ENCODE data around the gene CRISPLD2. TPM values are rescaled to one million over a fixed set of nuclear protein-coding genes. Genes with fewer than 3 reads are reported as not detected.
A peak's percentile ranks its signal among the peaks of the same experiment; 100 is the strongest.

CRISPLD2 gene
- total RNA-seq, 2 experiments from 2014 or later: 0.47 to 0.99 TPM

DNA sequence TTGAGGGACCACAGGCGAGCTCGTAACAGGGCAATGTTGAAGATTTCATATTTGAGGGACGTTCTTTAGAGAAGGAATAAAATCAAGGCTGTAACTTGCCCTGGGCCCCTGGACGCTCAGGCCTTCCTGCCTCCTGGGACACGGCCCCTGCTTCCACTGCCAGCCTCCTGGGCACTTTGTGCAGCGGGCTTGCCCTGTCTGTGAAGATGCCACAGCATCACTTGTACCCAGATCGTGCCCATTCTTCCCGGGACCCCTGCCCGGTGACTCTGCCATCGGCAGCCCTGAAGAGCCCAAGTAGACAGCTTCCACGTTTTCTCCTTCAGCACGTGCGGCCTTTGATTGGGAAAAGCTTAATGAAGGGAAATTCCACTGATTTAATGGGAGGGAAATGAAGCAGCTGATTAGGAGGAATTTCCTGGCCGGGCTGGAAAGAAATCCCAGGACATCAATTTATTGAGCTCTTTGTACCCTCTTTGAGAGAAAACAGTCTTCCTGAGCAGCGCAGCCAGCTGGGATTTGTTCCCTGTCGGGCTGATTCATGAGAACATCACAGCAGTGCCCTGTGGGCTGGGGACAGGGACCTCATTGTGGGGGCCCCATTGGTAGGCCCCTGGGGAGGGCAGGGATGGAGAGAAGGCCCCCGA is 71.5 kb downstream of the CRISPLD2 start:
- no TSS peak for BruUV-seq (replicated peaks)
- Histone ChIP-seq H3K79me2 (ENCODE audit: insufficient read depth, low read depth, low read length) (no peaks in the 10 kb centered on the region), H2AFZ (ENCODE audit: low read length) (no peak overlapping the region), H3K4me2 (ENCODE audit: low read length) (no peak overlapping the region), H3K9me2 (ENCODE audit: insufficient read depth, low read length) (no peaks in the 10 kb centered on the region), H4K20me1 (ENCODE audit: insufficient read depth, low read length) (no peaks in the 10 kb centered on the region), H3K4me1 (ENCODE audit: insufficient read depth, low read length, poor library complexity, severe bottlenecking) (peaks cover 42% of the 10 kb centered on the region), H3K4me3 (ENCODE audit: low read depth, low read length, poor library complexity, severe bottlenecking) (no peak overlapping the region), H3K36me3 (ENCODE audit: insufficient read depth, low read length) (no peaks in the 10 kb centered on the region), H3K27ac (ENCODE audit: low read depth, low read length, poor library complexity, severe bottlenecking) (no peak overlapping the region), H3K9me3 (ENCODE audit: low read length) (no peaks in the 10 kb centered on the region)
- POLR2A ChIA-PET: no interaction called here
- DNase-seq (ENCODE audit: low spot score): no peak
- CTCF ChIA-PET (ENCODE audit: unreplicated experiment): no interaction called here
- intact Hi-C loops (cut with micrococcal nuclease; ENCODE audit: unreplicated experiment): no loop called here
- TF ChIP-seq CTCF (conservative IDR thresholded peaks at IDR 0.05; ENCODE audit: low read length): no peak
- TF ChIP-seq EZH2phosphoT487 (IDR thresholded peaks at IDR 0.05; ENCODE audit: borderline replicate concordance, low read depth, low read length): no peak

DNA sequence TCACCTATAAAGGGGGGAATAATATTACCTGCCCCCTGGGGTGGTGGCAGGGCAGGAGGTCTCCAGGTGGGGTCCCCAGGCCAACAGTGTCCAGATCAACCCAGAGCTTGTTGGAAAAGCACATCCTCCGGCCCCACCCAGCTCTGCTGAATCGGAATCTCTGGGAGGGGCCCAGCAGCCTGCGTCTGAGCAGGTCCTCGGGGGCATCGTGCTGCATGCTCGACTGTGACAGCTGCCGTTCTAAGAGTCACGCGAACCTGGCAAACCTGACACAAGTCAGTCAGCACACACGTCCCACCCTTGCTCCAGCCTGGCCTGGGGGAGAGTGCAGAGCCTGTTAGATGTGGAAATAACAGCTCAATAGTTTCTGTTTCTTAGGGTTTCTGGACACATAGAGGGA is 72.3 kb downstream of the CRISPLD2 start:
- Histone ChIP-seq H4K20me1 (ENCODE audit: insufficient read depth, low read length) (no peaks in the 10 kb centered on the region), H3K9me3 (ENCODE audit: low read length) (no peaks in the 10 kb centered on the region), H3K36me3 (ENCODE audit: insufficient read depth, low read length) (no peaks in the 10 kb centered on the region), H3K9me2 (ENCODE audit: insufficient read depth, low read length) (no peaks in the 10 kb centered on the region), H3K79me2 (ENCODE audit: insufficient read depth, low read depth, low read length) (no peaks in the 10 kb centered on the region), H3K4me2 (ENCODE audit: low read length) (no peak overlapping the region), H3K4me3 (ENCODE audit: low read depth, low read length, poor library complexity, severe bottlenecking) (no peak overlapping the region), H2AFZ (ENCODE audit: low read length) (no peak overlapping the region), H3K4me1 (ENCODE audit: insufficient read depth, low read length, poor library complexity, severe bottlenecking) (peaks cover 33% of the 10 kb centered on the region), H3K27ac (ENCODE audit: low read depth, low read length, poor library complexity, severe bottlenecking) (no peak overlapping the region)
- no TSS peak for BruUV-seq (replicated peaks)
- ChIA-PET CTCF (ENCODE audit: unreplicated experiment) (no interaction called here), POLR2A (interaction anchor here (0.9 kb wide), 1 partner anchor 17 kb away, joined by 8 read pairs; no protein-coding TSS in a partner anchor)
- TF ChIP-seq CTCF (conservative IDR thresholded peaks at IDR 0.05; ENCODE audit: low read length): no peak
- TF ChIP-seq EZH2phosphoT487 (IDR thresholded peaks at IDR 0.05; ENCODE audit: borderline replicate concordance, low read depth, low read length): no peak
- intact Hi-C loops (cut with micrococcal nuclease; ENCODE audit: unreplicated experiment): no loop called here
- DNase-seq (ENCODE audit: low spot score): no peak

- H3K79me2 ChIP-seq (ENCODE audit: insufficient read depth, low read depth, low read length): no peaks in the 10 kb centered on the region
- DNase-seq (ENCODE audit: low spot score): no peak
- peak overlapping the region; percentile 56; the same call in 1 of the 2 replicates for H2AFZ ChIP-seq (ENCODE audit: low read length)
- no TSS peak for BruUV-seq (replicated peaks)
- H3K9me3 ChIP-seq (ENCODE audit: low read length): no peaks in the 10 kb centered on the region
- no peaks in the 10 kb centered on the region for H3K36me3 ChIP-seq (ENCODE audit: insufficient read depth, low read length)
- POLR2A ChIA-PET: interaction anchor here (0.5 to 1.0 kb wide), 3 partner anchors 20 to 215 kb away, joined by 3 to 5 read pairs (median 3); no protein-coding TSS in a partner anchor
- CTCF ChIA-PET (ENCODE audit: unreplicated experiment): no interaction called here
- no peak for TF ChIP-seq CTCF (conservative IDR thresholded peaks at IDR 0.05; ENCODE audit: low read length)
- peak overlapping the region; percentile 50 for H3K4me2 ChIP-seq (ENCODE audit: low read length)
- intact Hi-C loops (cut with micrococcal nuclease; ENCODE audit: unreplicated experiment): no loop called here
- H3K9me2 ChIP-seq (ENCODE audit: insufficient read depth, low read length): no peaks in the 10 kb centered on the region
- peaks cover 41% of the 10 kb centered on the region for H3K4me1 ChIP-seq (ENCODE audit: insufficient read depth, low read length, poor library complexity, severe bottlenecking)
- H4K20me1 ChIP-seq (ENCODE audit: insufficient read depth, low read length): no peaks in the 10 kb centered on the region
- peak overlapping the region; percentile 66 for H3K27ac ChIP-seq (ENCODE audit: low read depth, low read length, poor library complexity, severe bottlenecking)
- peak overlapping the region; percentile 20 for H3K4me3 ChIP-seq (ENCODE audit: low read depth, low read length, poor library complexity, severe bottlenecking)
Observed at GRCh38 chr16:84893467-84893848, 73.7 kb downstream of the CRISPLD2 start.

Measured in OCI-LY7 (cell line).